HepG2 (cell line): ENCODE data around the gene MAPKAPK3. TPM values are rescaled to one million over a fixed set of nuclear protein-coding genes. Genes with fewer than 3 reads are reported as not detected.

Source experiments
- EP300 ChIP-seq, 3 experiments: sonication (generic) in 1 of 3; formaldehyde crosslinking in 1 of 3; IDR thresholded peaks; 2 replicates each; pipeline versions ENCODE4 v1.5.1 to v1.6.1; 2011 to 2020; ENCODE audit warnings: low read depth in 2 of 3, low read length in 2 of 3, borderline replicate concordance in 1 of 3, improper control_type of control experiment in 1 of 3, mild to moderate bottlenecking in 1 of 3, missing genetic modification reagents in 1 of 3, moderate library complexity in 1 of 3
- FOXA3 ChIP-seq: IDR thresholded peaks from 2 replicates; pipeline ENCODE4 v1.6.1; 2016; ENCODE audit warnings: missing genetic modification reagents, missing compliant biosample characterization
- HMGXB4 ChIP-seq, 2 experiments: sonication (generic) in 1 of 2; formaldehyde crosslinking in 1 of 2; IDR thresholded peaks; 2 replicates each; pipeline versions ENCODE4 v1.4.0 to v1.6.1; 2018 to 2020; ENCODE audit warnings: missing genetic modification reagents in 2 of 2, borderline replicate concordance in 1 of 2, low read depth in 1 of 2, mild to moderate bottlenecking in 1 of 2, missing biosample characterization in 1 of 2
- MEIS2 ChIP-seq: sonication (generic); formaldehyde crosslinking; IDR thresholded peaks from 2 replicates; pipeline ENCODE4 v1.9.0; 2021; ENCODE audit warnings: mild to moderate bottlenecking, missing genetic modification reagents
- NFYC ChIP-seq: IDR thresholded peaks from 2 replicates; pipeline ENCODE4 v1.6.1; 2016; ENCODE audit warnings: missing genetic modification reagents, missing compliant biosample characterization
- RARA ChIP-seq: IDR thresholded peaks from 2 replicates; pipeline ENCODE4 v1.6.1; 2016; ENCODE audit warnings: missing genetic modification reagents, missing compliant biosample characterization
- RXRB ChIP-seq: IDR thresholded peaks from 2 replicates; pipeline ENCODE4 v1.6.1; 2016; ENCODE audit warnings: borderline replicate concordance, missing genetic modification reagents, missing compliant biosample characterization
- ZNF607 ChIP-seq: sonication (generic); formaldehyde crosslinking; IDR thresholded peaks from 2 replicates; pipeline ENCODE4 v1.5.1; 2020; ENCODE audit warnings: missing genetic modification reagents, mild to moderate bottlenecking, borderline replicate concordance
- polyA plus RNA-seq, 8 experiments: library from polyadenylated mRNA; depleted of rRNA in 3 of 8; stranded (reverse) in 7 of 8; unstranded in 1 of 8; fragments of >200 nt; fragmentation: Illumina TruSeq in 4 of 8; extraction: Trizol in 4 of 8; gene quantifications; 2 replicates each; pipeline versions ENCODE4 v1.2.1 to v1.2.3, GENCODE V29; 2011 to 2016; ENCODE audit warnings: low read depth in 4 of 8, missing spikeins in 1 of 8, mixed read lengths in 1 of 8; ENCODE audit not compliant: insufficient read depth in 1 of 8
- total RNA-seq, 5 experiments: library from RNA; depleted of rRNA; stranded (reverse); fragments of >200 nt; fragmentation: Illumina TruSeq; extraction: Trizol; gene quantifications; 2 replicates each; pipeline ENCODE4 v1.2.3, GENCODE V29; 2016; ENCODE audit warnings: low read depth in 1 of 5
- TF ChIP-seq, protein P1 (sequence below), 2 experiments: sonication (generic) in 1 of 2; formaldehyde crosslinking in 1 of 2; IDR thresholded peaks; 2 replicates each; pipeline versions ENCODE4 v1.6.1 to v1.9.0; 2014 to 2022; ENCODE audit warnings: antibody characterized with exemption in 1 of 2, borderline replicate concordance in 1 of 2, inconsistent platforms in 1 of 2, low read depth in 1 of 2, missing genetic modification reagents in 1 of 2
- TF ChIP-seq, protein P2 (sequence below): sonication (generic); formaldehyde crosslinking; IDR thresholded peaks from 2 replicates; pipeline ENCODE4 v1.5.1; 2020; ENCODE audit warnings: missing genetic modification reagents, mild to moderate bottlenecking, borderline replicate concordance
- TF ChIP-seq, protein P3 (sequence below): IDR thresholded peaks from 2 replicates; pipeline ENCODE4 v1.6.1; 2016; ENCODE audit warnings: mild to moderate bottlenecking

Gene MAPKAPK3
- total and polyA plus RNA-seq, 2 of the 13 experiments (the other 11 are each of a cell fraction or from before 2014, with no cell fraction given) = 39.9 to 41.2 TPM

DNA sequence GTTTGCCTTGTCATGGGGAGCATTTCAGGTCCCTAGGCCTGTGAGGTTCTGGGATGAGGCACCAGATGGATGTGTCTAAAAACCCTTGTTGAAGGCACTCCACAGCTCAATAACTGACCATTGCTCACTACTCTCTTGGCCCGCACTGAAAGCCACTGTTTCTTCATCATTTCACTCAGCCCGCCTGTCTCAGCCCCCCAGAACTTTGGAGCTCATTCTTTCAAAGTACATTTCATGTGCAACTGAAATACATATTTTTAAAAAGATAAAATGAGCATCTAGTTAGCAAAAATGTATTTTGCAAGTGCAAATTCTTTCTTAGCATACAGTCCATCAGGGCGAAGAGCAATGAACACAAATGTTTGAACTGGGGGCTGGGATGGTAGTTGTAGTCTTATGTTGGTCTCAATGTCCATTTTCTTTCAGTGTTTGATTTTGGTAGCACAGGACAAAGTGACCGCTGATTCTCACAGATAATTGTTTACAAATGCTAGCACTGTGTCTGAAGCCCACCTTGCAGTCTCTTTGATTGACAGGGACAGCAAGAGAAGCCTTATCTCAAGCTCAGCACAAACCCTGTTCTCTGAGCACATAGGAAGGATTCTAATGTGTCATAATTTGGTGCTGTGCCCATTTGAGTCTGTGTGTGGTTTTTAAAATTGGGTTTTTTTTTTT lies 28.1 kb upstream of the MAPKAPK3 start (continued):
- TF ChIP-seq, protein P1, sequence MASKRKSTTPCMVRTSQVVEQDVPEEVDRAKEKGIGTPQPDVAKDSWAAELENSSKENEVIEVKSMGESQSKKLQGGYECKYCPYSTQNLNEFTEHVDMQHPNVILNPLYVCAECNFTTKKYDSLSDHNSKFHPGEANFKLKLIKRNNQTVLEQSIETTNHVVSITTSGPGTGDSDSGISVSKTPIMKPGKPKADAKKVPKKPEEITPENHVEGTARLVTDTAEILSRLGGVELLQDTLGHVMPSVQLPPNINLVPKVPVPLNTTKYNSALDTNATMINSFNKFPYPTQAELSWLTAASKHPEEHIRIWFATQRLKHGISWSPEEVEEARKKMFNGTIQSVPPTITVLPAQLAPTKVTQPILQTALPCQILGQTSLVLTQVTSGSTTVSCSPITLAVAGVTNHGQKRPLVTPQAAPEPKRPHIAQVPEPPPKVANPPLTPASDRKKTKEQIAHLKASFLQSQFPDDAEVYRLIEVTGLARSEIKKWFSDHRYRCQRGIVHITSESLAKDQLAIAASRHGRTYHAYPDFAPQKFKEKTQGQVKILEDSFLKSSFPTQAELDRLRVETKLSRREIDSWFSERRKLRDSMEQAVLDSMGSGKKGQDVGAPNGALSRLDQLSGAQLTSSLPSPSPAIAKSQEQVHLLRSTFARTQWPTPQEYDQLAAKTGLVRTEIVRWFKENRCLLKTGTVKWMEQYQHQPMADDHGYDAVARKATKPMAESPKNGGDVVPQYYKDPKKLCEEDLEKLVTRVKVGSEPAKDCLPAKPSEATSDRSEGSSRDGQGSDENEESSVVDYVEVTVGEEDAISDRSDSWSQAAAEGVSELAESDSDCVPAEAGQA (IDR thresholded peaks at IDR 0.05; ENCODE audit: low read depth) = no peak
- TF ChIP-seq, protein P1 (CRISPR knock-in tag; IDR thresholded peaks at IDR 0.05; ENCODE audit: borderline replicate concordance) = 0 out of 2 replicates have a peak, but pooled peaks have one; percentile 7
- TF ChIP-seq FOXA3 (CRISPR knock-in tag) (peak; percentile 80), RXRB (peak; percentile 54; the same call in 1 of the 2 replicates), MEIS2 (peak; percentile 90), HMGXB4 (CRISPR knock-in tag; IDR thresholded peaks at IDR 0.05; ENCODE audit: borderline replicate concordance in 1 of 2, low read depth in 1 of 2) (no peak; a peak in 1 of 4 replicates), NFYC (CRISPR knock-in tag) (0 out of 2 replicates have a peak, but pooled peaks have one; percentile 6), RARA (CRISPR knock-in tag) (peak; percentile 58; the same call in 1 of the 2 replicates), EP300 (IDR thresholded peaks at IDR 0.05; ENCODE audit: low read depth in 2 of 2, low read length in 2 of 2) (peak; percentile 62 to 90; a peak in 3 of 4 replicates), EP300 (CRISPR knock-in tag; IDR thresholded peaks at IDR 0.05; ENCODE audit: borderline replicate concordance) (peak; percentile 65; the same call in 1 of the 2 replicates), ZNF607 (CRISPR knock-in tag) (no peak)
- TF ChIP-seq, protein P2, sequence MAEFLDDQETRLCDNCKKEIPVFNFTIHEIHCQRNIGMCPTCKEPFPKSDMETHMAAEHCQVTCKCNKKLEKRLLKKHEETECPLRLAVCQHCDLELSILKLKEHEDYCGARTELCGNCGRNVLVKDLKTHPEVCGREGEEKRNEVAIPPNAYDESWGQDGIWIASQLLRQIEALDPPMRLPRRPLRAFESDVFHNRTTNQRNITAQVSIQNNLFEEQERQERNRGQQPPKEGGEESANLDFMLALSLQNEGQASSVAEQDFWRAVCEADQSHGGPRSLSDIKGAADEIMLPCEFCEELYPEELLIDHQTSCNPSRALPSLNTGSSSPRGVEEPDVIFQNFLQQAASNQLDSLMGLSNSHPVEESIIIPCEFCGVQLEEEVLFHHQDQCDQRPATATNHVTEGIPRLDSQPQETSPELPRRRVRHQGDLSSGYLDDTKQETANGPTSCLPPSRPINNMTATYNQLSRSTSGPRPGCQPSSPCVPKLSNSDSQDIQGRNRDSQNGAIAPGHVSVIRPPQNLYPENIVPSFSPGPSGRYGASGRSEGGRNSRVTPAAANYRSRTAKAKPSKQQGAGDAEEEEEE (CRISPR knock-in tag) = no peak
- TF ChIP-seq, protein P3, sequence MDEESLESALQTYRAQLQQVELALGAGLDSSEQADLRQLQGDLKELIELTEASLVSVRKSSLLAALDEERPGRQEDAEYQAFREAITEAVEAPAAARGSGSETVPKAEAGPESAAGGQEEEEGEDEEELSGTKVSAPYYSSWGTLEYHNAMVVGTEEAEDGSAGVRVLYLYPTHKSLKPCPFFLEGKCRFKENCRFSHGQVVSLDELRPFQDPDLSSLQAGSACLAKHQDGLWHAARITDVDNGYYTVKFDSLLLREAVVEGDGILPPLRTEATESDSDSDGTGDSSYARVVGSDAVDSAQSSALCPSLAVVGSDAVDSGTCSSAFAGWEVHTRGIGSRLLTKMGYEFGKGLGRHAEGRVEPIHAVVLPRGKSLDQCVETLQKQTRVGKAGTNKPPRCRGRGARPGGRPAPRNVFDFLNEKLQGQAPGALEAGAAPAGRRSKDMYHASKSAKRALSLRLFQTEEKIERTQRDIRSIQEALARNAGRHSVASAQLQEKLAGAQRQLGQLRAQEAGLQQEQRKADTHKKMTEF (CRISPR knock-in tag) = peak; percentile 35
